HG03039 (cell line): ENCODE results near the gene TANC1.

Experiments
- ATAC-seq: cut with Tn5 transposase; IDR thresholded peaks from one replicate; pipeline ENCODE4 v1.9.1; 2021; ENCODE audit warnings: mild to moderate bottlenecking, moderate library complexity; ENCODE audit not compliant: unreplicated experiment

The TANC1 gene

DNA sequence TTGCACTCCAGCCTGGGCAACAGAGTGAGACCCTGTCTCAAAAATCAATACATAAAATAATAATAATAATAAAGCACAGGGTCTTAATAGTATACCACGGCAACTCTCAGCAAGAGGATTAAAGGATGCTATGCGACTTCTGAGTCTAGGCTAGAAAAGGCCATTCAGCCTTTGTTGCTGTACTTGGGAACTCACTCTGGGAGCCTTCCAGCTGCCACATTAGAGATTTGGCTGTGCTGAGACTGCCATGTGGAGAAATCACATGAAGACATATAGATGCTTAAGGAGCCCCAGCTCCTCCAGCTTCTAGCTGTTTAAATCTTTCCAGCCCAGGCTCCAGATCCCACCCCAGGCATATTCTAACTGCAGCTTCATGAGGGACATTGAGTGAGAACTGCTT lies 8.2 kb upstream of the TANC1 start:
- no peak for ATAC-seq

DNA sequence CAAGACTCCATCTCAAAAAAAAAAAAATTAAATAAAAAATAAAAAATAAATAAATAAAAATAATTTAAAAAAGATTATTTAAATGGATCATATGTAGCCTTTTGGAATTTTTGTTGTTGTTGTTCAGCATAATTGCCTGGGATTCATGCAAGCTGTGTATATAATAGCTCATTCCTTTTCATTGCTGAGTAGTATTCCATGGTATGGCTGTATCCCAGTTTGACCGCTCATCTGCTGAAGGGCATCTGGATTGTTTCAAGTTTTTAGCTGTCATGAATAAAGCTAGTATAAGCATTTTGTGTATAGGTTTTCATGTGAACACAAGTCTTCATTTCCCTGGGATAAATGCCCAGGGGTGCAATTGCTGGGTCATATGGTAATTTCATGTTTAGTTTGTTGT lies 6.4 kb upstream of the TANC1 start:
- no peak for ATAC-seq

DNA sequence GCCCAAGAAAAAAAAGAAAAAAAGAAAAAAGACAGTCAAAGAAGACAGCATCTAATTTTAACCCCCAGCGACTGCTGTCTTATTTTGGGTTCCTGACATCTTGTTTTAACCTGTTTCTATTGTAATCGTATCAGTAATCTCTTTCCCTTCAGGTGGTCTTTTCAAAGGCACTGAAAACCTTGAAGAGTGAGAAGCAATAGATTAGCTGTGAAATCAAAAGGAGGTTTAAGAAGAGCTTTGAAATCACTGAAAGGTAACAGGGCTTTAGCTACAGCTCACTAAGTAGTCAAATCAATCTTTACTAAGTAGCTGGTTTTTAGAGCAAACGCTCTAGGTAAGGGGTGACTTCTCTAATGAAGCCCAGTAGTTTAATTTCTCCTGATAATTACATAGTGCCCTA lies 5.4 kb upstream of the TANC1 start:
- ATAC-seq = no peak

DNA sequence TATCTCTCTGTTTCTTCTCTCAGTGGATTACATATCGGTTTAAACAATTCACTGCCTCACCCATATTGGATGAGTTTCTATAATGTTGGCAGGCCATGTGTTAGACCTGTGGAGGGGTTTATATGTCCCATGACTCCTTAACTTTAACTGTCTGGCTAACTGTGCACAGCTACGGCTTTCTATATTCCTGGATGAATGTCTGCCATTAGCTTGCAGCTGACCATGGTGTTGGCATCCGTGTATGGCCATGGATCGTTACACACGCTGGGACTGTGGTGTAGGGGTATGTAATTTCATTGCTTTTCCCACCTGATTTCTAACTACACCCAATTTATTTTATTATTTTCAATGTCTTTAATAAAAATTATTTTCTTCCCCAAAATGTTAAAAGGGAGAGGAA lies 3.3 kb upstream of the TANC1 start:
- ATAC-seq = no peak

DNA sequence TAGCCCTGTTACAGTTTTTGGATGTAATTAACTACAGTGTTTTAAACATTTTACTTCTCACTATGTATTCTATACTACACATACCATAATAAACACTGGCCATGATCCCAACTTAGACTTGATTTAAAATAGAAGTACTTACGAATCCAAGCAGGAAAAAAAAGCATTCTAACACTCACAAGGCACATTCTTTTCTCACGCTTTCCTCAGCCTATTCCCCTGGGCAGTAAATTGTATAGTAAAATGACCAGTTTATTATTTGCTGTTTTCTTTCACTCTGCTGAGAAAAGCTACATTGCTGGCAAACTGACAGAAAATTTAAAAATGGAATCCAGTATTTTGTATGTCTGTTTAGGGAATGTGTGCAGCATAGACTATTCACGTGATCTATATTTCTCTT lies 2.8 kb upstream of the TANC1 start:
- ATAC-seq = no peak

DNA sequence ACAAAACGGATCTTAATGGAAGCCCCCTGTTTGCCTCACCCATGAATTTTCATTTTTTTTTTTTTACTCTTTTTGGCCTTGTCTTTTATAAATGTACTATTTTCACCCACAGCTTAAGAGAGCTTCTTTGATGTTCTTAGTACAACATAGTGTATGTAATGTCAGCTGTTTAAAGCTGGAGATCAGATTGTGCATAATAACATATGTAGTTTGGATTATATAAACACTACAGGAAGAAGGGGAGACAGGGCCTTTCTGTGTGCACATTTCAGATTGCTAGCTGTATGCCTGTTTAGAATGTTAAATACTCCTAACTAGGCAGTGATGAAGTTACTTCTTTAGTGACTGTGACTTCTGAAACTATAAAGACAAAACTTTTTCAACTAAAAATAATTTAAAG lies 2.1 kb upstream of the TANC1 start:
- no peak for ATAC-seq

DNA sequence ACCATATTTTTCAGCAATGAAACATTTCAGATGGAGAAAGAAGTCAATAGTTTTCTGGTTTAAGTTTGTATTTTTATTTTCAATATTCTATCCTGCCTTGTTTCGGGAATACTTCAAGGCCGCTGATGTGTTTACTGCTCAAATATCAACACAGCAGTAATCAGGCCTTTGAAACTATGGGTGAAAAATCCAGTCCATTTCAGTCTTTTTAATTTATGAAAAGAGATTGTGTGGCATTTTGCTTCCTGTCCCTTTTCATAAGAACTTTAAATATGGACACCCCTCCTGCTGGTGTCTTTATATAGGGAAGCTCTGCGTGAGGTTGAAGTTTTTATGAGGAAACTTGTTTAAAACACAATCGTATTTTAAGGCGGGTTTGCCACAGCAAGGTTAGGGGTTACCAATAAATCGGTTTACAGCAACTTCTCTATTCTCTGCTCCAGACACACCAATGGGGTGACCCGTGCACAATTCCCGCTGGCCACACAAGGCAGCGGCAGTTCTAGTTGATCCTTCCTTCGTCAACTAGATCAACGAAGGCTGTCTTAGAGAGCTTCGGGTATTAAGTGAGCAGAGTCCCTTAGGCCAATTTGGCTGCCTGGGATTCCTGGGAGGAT lies 1.2 kb upstream of the TANC1 start:
- ATAC-seq = no peak

DNA sequence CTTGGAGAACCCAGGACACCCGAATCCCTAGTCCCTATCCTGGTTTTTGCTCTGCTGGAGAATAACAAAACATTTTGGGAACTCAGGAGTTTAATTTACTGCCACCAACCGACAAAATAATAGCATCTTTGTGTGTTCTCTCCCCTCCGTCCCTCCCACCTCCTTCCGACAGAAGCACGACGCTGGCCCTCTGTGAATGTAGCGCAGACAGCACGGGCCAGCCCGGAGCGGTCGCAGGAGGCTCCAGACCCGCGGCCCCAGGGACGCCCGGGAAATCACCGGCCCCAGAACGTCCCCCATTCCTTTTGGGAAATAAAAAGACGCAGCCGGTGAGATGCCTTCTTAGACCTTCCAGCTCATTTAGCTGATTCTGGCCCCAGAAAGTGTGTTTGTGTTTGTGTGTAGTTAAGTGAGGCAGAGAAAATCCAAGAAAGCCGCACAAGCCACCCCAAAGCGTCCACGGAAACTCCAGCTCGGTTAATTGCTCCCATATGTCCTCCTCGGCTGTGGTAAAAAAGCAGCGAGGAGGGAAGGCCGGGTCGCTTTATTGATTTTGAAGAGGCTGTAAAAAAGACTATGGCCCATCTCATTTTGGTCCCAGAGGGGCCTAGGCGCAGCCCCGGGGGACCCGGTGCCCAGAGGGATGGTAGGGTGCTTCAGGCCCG lies 577 bp upstream of the TANC1 start:
- ATAC-seq = no peak

DNA sequence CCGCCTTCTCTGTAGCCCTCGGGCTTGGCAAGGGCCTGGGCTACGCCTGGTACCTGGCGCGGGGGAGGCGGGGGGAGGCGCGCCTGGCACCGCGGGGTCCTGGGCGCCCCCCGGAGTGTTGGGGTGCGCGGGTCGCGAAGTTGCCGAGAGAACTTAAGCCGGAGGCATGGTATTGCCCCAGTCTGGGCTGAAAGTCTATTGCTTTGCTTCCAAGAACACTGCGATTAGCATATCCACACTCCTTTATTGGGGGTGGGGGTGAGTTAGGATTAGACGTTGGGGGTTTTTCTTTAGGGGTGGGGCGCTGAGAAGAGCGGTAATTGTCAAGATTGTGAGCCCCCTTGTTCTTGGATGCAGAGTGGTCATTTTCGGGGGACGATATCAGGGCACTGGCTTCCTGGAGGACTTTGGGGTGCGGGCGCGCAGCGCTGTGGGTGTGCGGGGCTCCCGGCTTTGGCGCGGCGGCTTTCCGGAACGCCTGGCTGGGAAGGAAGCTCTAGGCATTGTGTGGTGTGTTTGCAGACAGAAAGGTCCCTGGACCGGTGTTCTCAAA lies 798 bp downstream of the TANC1 start:
- ATAC-seq = no peak

DNA sequence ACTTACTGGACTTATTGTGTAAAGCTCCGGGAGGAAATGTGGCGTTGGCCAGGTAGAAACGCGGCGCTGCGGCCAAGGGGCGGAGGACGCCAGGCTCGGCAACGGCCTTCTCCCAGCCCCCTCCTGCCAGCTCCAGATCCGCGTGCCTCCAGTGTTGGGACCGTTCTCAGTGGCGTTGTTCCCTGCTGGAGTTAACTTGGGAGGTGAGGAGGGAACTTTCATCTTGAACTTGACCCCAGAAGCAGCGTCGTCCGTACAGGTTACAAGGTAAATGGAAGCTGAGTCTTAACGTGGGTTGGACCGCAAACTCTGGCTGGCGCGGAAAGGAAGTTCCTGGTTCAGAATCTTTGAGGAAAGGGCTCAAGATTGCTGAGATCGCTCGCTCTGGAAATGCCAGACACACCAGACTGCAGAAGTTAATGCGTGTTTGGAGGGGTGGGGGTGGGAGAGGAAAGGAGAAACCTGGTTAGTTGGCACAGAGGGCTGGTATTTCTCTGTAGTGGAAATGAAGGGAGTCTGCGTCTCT lies 1.3 kb downstream of the TANC1 start:
- ATAC-seq = no peak

DNA sequence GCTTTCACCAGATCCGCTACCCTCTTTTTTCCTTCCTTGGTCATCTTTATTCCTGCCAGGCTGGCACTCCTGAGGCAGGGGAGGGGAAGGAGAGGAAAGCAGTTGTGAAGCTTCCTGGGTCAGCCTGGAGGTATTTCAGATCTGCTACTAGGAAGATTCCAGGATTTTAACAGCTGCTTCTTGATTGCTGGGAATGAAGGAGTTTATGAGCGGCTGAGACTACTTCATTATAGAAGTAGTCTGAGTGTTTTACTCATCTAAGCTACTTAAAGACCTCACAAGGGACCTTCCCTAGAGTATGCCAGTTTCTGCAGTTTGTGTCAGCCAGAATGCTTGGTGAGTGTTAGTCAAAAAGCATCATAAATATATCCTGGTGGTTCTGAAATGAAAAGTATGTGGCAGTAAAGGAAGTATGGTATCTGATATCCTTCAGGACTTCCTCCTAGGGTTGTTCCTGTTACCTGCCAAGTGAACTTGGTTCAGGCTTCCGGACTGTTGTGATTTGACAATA lies 1.9 kb downstream of the TANC1 start:
- no peak for ATAC-seq

DNA sequence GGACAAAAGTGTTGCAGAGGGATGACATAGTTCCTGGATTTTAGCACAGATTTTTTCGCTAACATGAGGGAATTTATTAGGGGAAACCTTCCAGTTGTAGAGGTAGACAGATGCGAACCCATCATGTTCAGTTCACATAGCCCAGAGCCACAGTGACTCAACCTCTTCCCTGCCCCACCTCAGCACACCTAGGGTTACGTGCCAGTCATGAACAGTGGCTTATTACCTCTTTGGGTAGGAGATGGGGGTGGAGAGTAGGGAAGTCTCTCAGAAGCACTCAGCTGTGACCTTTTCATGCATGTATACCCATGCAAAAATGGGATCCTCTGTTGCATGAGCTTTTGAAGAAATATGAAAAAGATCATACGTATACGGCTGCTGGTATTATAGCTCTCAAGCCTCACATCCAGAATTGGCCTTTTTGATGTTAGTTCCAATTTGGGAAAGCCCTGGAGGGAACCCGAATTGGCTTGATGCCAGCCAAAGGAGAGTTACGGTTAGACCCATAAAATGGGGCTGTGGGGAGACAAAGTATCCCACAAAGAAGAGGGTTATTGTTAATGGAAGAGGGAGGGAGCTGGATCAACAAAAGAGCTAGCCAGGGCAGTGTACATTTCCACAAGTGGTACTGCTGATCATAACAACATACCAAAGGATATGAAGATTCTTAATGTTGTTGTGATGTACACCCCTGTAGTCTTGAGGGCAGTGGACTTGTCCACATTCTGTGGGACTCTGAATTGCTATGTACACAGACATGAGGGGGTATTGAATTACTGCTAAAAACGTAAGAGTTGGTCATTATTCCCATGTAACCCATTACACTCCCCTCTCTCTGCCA lies 4.9 kb downstream of the TANC1 start:
- ATAC-seq = no peak

DNA sequence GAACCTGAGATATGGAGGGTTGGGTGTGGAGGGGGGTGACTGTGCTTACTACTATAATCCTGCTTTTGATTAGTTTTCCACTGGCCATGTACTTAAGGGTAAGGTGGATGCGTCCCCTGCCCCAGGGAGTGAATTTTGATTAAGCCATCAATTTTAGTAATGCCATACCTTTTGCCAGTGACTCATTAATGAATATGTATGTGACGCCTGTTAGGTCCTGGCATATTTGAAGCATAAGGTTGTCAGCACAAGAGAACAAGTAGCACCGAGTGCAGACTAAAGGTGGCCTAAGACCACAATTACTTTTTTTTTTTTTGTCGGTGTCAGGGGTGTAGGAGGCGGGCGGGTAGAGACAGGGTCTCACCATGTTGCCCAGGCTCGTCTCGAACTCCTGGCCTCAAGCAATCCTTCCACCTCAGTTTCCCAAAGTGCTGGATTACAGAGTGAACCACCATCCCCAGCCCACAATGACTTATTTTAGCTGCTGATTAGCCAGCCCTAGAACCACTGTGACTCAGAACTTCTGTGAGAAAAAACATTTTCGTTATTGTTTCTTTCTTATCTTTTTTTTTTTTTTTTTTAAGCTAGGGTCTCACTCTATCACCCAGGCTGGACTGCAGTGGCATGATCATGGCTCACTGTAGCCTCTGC lies 7.0 kb downstream of the TANC1 start:
- no peak for ATAC-seq

DNA sequence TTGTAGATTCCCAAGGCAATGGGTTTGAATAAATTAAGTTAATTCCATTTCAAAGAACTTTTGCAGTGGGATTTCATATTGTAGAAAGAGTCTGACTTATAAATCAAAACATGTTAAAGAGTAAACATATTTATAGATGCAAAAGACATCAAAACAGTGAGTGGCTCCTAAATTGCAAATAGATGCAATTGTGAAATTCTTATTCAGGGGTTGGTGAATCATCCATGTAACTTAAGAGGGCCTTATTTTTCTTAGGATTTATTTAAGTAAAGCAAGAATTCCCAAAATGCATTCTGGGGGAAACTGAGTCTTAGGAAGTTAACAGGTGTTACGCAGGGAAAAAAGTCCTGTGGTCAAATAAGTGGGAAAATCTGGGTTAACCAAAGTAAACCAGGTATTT lies 11.3 kb downstream of the TANC1 start:
- ATAC-seq = no peak

DNA sequence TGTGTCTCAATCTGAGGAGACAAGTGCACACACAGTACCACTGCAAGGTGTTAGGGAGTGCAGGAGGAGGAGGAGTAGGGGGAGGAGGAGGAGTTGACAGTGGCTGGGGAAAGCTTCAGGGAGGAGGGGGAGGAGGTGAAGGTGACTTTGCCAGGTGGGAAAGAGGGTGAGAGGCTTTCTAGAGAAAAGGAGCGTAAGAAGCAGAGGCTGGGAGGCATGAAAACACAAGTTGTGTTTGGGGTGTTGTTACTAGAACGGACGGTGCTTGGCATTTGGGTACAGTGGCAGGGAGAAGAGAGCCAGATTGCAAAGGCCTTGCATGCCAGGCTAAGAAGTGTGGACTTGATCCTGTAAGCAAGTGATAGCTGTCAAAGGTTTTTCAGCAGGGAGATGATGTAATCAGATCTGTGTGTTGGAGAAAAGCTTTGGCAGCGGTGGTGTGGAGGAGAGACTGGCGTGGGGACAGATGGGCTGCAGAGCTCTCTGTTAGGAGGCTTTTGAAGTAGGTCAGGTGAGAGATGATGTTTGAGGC lies 16.2 kb downstream of the TANC1 start:
- ATAC-seq = no peak

DNA sequence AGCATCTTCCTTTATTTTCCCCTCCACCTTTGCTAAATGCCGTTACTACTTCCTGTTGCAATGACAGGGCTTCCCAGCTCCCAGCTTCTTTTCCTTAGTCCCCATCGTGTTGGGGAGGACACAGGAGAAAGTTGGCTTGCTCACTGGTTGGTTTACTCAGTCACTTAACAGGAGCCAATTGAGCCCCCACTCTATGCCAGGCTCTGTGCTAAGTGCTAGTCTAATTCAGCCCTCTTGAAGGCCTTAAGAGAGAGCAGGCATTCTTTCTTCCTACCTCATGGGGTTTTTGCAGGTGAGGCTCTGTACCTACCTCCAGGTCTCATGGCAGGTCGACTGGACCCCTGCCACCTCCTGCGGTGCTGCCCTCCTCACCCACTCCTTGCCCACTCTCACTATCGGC lies 20.1 kb downstream of the TANC1 start:
- ATAC-seq = no peak

DNA sequence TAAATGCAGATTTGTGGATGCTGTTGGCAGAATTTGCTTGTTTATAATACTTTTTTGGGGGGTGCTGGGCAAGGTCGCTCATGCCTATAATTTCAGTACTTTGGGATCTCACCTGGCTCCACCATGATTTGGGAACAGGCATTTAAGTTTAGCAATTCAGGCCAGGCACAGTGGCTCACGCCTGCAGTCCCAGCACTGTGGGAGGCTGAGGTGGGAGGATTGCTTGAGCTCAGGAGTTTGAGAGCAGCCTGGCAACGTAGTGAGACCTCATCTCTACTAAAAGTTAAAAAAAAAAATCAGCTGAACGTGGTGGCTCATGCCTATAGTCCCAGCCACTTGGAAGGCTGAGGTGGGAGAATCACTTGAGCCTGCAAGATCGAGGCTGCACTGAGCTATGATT lies 20.7 kb downstream of the TANC1 start:
- ATAC-seq = no peak

DNA sequence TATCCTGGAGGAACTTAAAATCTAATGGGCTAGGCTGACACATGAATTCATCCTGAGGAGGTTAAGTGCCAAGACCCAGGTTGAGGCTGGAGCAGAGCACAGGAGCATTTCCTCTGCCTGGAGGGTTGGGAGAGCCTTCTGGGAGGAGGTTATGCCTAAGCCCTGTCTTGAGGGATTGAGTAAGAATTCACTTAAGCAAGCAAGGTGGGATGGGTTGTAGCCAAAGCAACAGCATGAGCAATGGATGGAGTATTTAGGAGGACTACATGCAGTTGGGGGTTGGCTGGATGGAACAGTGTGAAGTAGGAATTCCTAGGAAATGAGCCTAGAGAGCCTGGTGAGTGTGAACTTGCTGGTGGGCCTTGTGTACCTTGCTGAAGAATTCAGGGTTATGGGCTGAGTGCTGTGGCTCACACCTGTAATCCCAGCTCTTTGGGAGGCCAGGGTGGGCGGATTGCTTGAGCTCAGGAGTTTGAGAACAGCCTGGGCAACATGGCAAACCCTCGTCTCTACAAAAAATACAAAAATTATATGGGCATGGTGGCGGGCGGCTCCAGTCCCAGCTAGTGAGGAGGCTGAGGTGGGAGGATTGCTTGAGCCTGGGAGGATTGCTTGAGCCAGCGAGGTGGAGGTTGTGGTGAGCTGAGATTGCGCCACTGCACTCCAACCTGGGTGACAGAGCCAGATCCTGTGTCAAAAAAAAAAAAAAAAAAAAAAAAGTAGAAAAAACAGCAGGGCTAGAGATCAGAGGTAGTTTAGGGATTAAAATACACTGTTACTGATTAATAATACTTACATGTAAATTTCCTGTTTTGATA lies 22.2 kb downstream of the TANC1 start:
- ATAC-seq = no peak

DNA sequence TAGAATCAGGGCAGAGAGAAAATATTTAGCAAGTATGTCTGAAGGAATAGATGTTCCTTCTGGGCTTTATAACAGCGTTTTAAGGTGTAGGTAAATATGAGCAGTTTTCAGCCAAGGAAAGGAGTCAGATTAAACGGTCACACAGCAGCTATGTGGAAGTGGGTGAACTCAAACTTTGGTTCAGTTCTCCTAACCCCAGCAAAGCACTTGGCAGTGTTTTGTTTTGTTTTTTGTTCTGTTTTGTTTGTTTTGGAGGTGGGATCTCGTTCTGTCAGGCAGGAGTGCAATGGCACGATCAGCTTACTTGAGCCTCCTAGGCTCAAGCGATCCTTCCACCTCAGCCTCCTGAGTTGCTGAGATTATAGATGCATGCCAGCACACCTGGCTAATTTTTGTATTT lies 24.6 kb downstream of the TANC1 start:
- ATAC-seq = no peak
